22Rv1 (cell line): ENCODE measurements around the gene GPC6.

Experiments
- ZFX ChIP-seq: fragments of 450-650 bp; IDR thresholded peaks from 2 replicates; pipeline ENCODE4 v1.6.1; 2017; ENCODE audit warnings: antibody characterized with exemption, borderline replicate concordance
- TF ChIP-seq, protein P1 (sequence below): fragments of 450-650 bp; IDR thresholded peaks from 2 replicates; pipeline ENCODE4 v1.5.1; 2017; ENCODE audit warnings: mild to moderate bottlenecking

DNA sequence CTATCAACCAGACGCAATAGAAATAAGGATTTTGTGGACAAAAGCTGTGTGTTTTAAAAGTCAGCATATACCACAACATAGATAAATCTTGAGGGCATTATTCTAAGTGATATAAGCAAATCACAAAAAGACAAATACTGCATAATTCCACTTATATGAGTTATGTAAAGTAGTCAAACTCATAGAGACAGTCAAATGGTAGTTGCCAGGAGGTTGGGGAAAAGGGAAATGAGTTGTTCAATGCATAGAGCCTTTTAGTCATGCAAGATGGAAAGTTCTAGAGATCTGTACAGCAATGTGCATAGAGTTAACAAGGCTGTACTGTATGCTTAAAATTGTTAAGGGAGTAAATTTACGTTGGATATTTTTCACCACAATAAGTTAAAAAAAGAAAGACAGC is 1008.1 kb downstream of the GPC6 start:
- TF ChIP-seq, protein P1, sequence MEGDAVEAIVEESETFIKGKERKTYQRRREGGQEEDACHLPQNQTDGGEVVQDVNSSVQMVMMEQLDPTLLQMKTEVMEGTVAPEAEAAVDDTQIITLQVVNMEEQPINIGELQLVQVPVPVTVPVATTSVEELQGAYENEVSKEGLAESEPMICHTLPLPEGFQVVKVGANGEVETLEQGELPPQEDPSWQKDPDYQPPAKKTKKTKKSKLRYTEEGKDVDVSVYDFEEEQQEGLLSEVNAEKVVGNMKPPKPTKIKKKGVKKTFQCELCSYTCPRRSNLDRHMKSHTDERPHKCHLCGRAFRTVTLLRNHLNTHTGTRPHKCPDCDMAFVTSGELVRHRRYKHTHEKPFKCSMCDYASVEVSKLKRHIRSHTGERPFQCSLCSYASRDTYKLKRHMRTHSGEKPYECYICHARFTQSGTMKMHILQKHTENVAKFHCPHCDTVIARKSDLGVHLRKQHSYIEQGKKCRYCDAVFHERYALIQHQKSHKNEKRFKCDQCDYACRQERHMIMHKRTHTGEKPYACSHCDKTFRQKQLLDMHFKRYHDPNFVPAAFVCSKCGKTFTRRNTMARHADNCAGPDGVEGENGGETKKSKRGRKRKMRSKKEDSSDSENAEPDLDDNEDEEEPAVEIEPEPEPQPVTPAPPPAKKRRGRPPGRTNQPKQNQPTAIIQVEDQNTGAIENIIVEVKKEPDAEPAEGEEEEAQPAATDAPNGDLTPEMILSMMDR = no peak
- TF ChIP-seq ZFX = no peak
